HEK293 (cell line): ENCODE data around the gene RACGAP1.
A peak's percentile ranks its signal among the peaks of the same experiment; 100 is the strongest.

Experiments used
- ELK4 ChIP-seq: IDR thresholded peaks from 2 replicates; pipeline ENCODE4 v1.6.1; 2011; ENCODE audit warnings: mild to moderate bottlenecking, low read depth, low read length, borderline replicate concordance
- KLF16 ChIP-seq: fragments of 450-650 bp; formaldehyde crosslinking; IDR thresholded peaks from 2 replicates; pipeline ENCODE4 v1.5.1; 2017; ENCODE audit warnings: missing biosample characterization, missing genetic modification characterization
- MZF1 ChIP-seq: fragments of 450-650 bp; formaldehyde crosslinking; IDR thresholded peaks from 2 replicates; pipeline ENCODE4 v1.5.1; 2017; ENCODE audit warnings: missing biosample characterization, missing genetic modification characterization, borderline replicate concordance
- PRDM1 ChIP-seq: fragments of 450-650 bp; formaldehyde crosslinking; IDR thresholded peaks from 2 replicates; pipeline ENCODE4; 2016; ENCODE audit warnings: missing biosample characterization, missing genetic modification characterization
- SETDB1 ChIP-seq: IDR thresholded peaks from one replicate; pipeline ENCODE4 v1.6.1; 2017; ENCODE audit warnings: mild to moderate bottlenecking, low read length, moderate library complexity, mixed read lengths; ENCODE audit not compliant: insufficient read length
- SP2 ChIP-seq: fragments of 450-650 bp; formaldehyde crosslinking; IDR thresholded peaks from 2 replicates; pipeline ENCODE4 v1.5.1; 2016; ENCODE audit warnings: missing biosample characterization, missing genetic modification characterization
- SP3 ChIP-seq: fragments of 450-650 bp; formaldehyde crosslinking; IDR thresholded peaks from 2 replicates; pipeline ENCODE4 v1.5.1; 2016; ENCODE audit warnings: missing biosample characterization, missing genetic modification characterization
- SP7 ChIP-seq: fragments of 450-650 bp; formaldehyde crosslinking; IDR thresholded peaks from 2 replicates; pipeline ENCODE4 v1.5.1; 2016; ENCODE audit warnings: missing biosample characterization, missing genetic modification characterization
- WT1 ChIP-seq: fragments of 450-650 bp; formaldehyde crosslinking; IDR thresholded peaks from 2 replicates; pipeline ENCODE4 v1.5.1; 2016; ENCODE audit warnings: missing biosample characterization, missing genetic modification characterization
- YY2 ChIP-seq: fragments of 450-650 bp; formaldehyde crosslinking; IDR thresholded peaks from 2 replicates; pipeline ENCODE4 v1.5.1; 2016; ENCODE audit warnings: missing biosample characterization, missing genetic modification characterization
- ZBTB17 ChIP-seq: fragments of 450-650 bp; formaldehyde crosslinking; IDR thresholded peaks from 2 replicates; pipeline ENCODE4 v1.5.1; 2016; ENCODE audit warnings: missing biosample characterization, missing genetic modification characterization
- ZBTB20 ChIP-seq: fragments of 450-650 bp; formaldehyde crosslinking; IDR thresholded peaks from 2 replicates; pipeline ENCODE4 v1.5.1; 2016; ENCODE audit warnings: missing biosample characterization, missing genetic modification characterization
- ZBTB21 ChIP-seq: fragments of 450-650 bp; formaldehyde crosslinking; IDR thresholded peaks from 2 replicates; pipeline ENCODE4 v1.5.1; 2017; ENCODE audit warnings: missing biosample characterization, missing genetic modification characterization
- ZEB2 ChIP-seq: fragments of 450-650 bp; formaldehyde crosslinking; IDR thresholded peaks from 2 replicates; pipeline ENCODE4 v1.5.1; 2016; ENCODE audit warnings: missing biosample characterization, missing genetic modification characterization
- ZFHX2 ChIP-seq: fragments of 450-650 bp; formaldehyde crosslinking; conservative IDR thresholded peaks from 2 replicates; pipeline ENCODE4 v1.5.1; 2016; ENCODE audit warnings: missing biosample characterization, missing genetic modification characterization
- ZNF2 ChIP-seq: fragments of 450-650 bp; formaldehyde crosslinking; IDR thresholded peaks from 2 replicates; pipeline ENCODE4 v1.5.1; 2016; ENCODE audit warnings: missing biosample characterization, missing genetic modification characterization
- ZNF311 ChIP-seq: fragments of 450-650 bp; formaldehyde crosslinking; IDR thresholded peaks from 2 replicates; pipeline ENCODE4 v1.5.1; 2017; ENCODE audit warnings: missing biosample characterization, missing genetic modification characterization, borderline replicate concordance
- ZNF335 ChIP-seq: fragments of 450-650 bp; formaldehyde crosslinking; conservative IDR thresholded peaks from 2 replicates; pipeline ENCODE4 v1.5.1; 2016; ENCODE audit warnings: missing biosample characterization, missing genetic modification characterization
- ZNF354C ChIP-seq: fragments of 450-650 bp; formaldehyde crosslinking; IDR thresholded peaks from 2 replicates; pipeline ENCODE4 v1.5.1; 2016; ENCODE audit warnings: missing biosample characterization, missing genetic modification characterization, low read depth, borderline replicate concordance
- ZNF391 ChIP-seq: fragments of 450-650 bp; formaldehyde crosslinking; IDR thresholded peaks from 2 replicates; pipeline ENCODE4 v1.5.1; 2016; ENCODE audit warnings: low read depth, missing biosample characterization, missing genetic modification characterization, borderline replicate concordance
- ZNF501 ChIP-seq: fragments of 450-650 bp; formaldehyde crosslinking; IDR thresholded peaks from 2 replicates; pipeline ENCODE4 v1.5.1; 2016; ENCODE audit warnings: missing biosample characterization, missing genetic modification characterization
- ZNF558 ChIP-seq: fragments of 450-650 bp; formaldehyde crosslinking; IDR thresholded peaks from 2 replicates; pipeline ENCODE4 v1.5.1; 2016; ENCODE audit warnings: missing biosample characterization, missing genetic modification characterization
- ZNF600 ChIP-seq: fragments of 450-650 bp; formaldehyde crosslinking; IDR thresholded peaks from 2 replicates; pipeline ENCODE4 v1.5.1; 2016; ENCODE audit warnings: missing biosample characterization, missing genetic modification characterization
- ZNF664 ChIP-seq: fragments of 450-650 bp; formaldehyde crosslinking; IDR thresholded peaks from 2 replicates; pipeline ENCODE4 v1.5.1; 2016; ENCODE audit warnings: missing biosample characterization, missing genetic modification characterization
- ZNF692 ChIP-seq: fragments of 450-650 bp; formaldehyde crosslinking; IDR thresholded peaks from 2 replicates; pipeline ENCODE4 v1.5.1; 2016; ENCODE audit warnings: missing biosample characterization, missing genetic modification characterization
- ZNF76 ChIP-seq: fragments of 450-650 bp; formaldehyde crosslinking; IDR thresholded peaks from 2 replicates; pipeline ENCODE4; 2016; ENCODE audit warnings: low read depth, missing biosample characterization, missing genetic modification characterization, borderline replicate concordance
- ZSCAN4 ChIP-seq: fragments of 450-650 bp; formaldehyde crosslinking; IDR thresholded peaks from 2 replicates; pipeline ENCODE4 v1.5.1; 2017; ENCODE audit warnings: missing biosample characterization, missing genetic modification characterization
- TF ChIP-seq, protein P1 (sequence below): fragments of 450-650 bp; formaldehyde crosslinking; IDR thresholded peaks from 2 replicates; pipeline ENCODE4 v1.5.1; 2016; ENCODE audit warnings: missing biosample characterization, missing genetic modification characterization
- TF ChIP-seq, protein P2 (sequence below): fragments of 450-650 bp; formaldehyde crosslinking; IDR thresholded peaks from 2 replicates; pipeline ENCODE4 v1.5.1; 2016; ENCODE audit warnings: missing biosample characterization, missing genetic modification characterization
- TF ChIP-seq, protein P3 (sequence below): fragments of 450-650 bp; formaldehyde crosslinking; IDR thresholded peaks from 2 replicates; pipeline ENCODE4 v1.5.1; 2016; ENCODE audit warnings: missing biosample characterization, missing genetic modification characterization

Gene RACGAP1

GRCh38 chr12:49945394-49946080 is 79.8 kb downstream of the RACGAP1 start (continued):
- TF ChIP-seq, protein P1, sequence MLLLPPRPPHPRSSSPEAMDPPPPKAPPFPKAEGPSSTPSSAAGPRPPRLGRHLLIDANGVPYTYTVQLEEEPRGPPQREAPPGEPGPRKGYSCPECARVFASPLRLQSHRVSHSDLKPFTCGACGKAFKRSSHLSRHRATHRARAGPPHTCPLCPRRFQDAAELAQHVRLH (tag by site-specific recombination): peak; percentile 48; the same call in 1 of the 2 replicates
- TF ChIP-seq ZNF311 (tag by site-specific recombination): no peak
- TF ChIP-seq ZNF501: peak; percentile 82; the same call in 1 of the 2 replicates
- TF ChIP-seq ZNF600 (tag by site-specific recombination): peak; percentile 85
- TF ChIP-seq ZFHX2 (tag by site-specific recombination): no peak
- TF ChIP-seq ZNF354C (tag by site-specific recombination): no peak
- peak; percentile 64 for TF ChIP-seq ZNF692 (tag by site-specific recombination)
- TF ChIP-seq ZNF335 (tag by site-specific recombination): peak; percentile 67
- TF ChIP-seq SP3 (tag by site-specific recombination): peak; percentile 32; the same call in 1 of the 2 replicates
- no peak for TF ChIP-seq SETDB1
- no peak for TF ChIP-seq MZF1 (tag by site-specific recombination)
- TF ChIP-seq, protein P2, sequence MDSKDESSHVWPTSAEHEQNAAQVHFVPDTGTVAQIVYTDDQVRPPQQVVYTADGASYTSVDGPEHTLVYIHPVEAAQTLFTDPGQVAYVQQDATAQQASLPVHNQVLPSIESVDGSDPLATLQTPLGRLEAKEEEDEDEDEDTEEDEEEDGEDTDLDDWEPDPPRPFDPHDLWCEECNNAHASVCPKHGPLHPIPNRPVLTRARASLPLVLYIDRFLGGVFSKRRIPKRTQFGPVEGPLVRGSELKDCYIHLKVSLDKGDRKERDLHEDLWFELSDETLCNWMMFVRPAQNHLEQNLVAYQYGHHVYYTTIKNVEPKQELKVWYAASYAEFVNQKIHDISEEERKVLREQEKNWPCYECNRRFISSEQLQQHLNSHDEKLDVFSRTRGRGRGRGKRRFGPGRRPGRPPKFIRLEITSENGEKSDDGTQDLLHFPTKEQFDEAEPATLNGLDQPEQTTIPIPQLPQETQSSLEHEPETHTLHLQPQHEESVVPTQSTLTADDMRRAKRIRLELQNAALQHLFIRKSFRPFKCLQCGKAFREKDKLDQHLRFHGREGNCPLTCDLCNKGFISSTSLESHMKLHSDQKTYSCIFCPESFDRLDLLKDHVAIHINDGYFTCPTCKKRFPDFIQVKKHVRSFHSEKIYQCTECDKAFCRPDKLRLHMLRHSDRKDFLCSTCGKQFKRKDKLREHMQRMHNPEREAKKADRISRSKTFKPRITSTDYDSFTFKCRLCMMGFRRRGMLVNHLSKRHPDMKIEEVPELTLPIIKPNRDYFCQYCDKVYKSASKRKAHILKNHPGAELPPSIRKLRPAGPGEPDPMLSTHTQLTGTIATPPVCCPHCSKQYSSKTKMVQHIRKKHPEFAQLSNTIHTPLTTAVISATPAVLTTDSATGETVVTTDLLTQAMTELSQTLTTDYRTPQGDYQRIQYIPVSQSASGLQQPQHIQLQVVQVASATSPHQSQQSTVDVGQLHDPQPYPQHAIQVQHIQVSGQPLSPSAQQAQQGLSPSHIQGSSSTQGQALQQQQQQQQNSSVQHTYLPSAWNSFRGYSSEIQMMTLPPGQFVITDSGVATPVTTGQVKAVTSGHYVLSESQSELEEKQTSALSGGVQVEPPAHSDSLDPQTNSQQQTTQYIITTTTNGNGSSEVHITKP (tag by site-specific recombination): peak; percentile 44; the same call in 1 of the 2 replicates
- TF ChIP-seq ZBTB21 (tag by site-specific recombination): peak; percentile 45
- TF ChIP-seq ZEB2 (tag by site-specific recombination): peak; percentile 79
- no peak for TF ChIP-seq ZNF664
- no peak for TF ChIP-seq ZNF391 (tag by site-specific recombination)
- peak; percentile 85 for TF ChIP-seq ZNF2
- 0 out of 2 replicates have a peak, but pooled peaks have one; percentile 17 for TF ChIP-seq ZBTB20 (tag by site-specific recombination)
- TF ChIP-seq KLF16 (tag by site-specific recombination): 0 out of 2 replicates have a peak, but pooled peaks have one; percentile 54
- TF ChIP-seq ZSCAN4 (tag by site-specific recombination): no peak
- no peak for TF ChIP-seq ZNF558 (tag by site-specific recombination)
- peak; percentile 84 for TF ChIP-seq ZBTB17 (tag by site-specific recombination)
- TF ChIP-seq, protein P3, sequence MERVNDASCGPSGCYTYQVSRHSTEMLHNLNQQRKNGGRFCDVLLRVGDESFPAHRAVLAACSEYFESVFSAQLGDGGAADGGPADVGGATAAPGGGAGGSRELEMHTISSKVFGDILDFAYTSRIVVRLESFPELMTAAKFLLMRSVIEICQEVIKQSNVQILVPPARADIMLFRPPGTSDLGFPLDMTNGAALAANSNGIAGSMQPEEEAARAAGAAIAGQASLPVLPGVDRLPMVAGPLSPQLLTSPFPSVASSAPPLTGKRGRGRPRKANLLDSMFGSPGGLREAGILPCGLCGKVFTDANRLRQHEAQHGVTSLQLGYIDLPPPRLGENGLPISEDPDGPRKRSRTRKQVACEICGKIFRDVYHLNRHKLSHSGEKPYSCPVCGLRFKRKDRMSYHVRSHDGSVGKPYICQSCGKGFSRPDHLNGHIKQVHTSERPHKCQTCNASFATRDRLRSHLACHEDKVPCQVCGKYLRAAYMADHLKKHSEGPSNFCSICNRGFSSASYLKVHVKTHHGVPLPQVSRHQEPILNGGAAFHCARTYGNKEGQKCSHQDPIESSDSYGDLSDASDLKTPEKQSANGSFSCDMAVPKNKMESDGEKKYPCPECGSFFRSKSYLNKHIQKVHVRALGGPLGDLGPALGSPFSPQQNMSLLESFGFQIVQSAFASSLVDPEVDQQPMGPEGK (tag by site-specific recombination): peak; percentile 50; the same call in 1 of the 2 replicates
- peak; percentile 85 for TF ChIP-seq PRDM1 (tag by site-specific recombination)
- TF ChIP-seq SP2 (tag by site-specific recombination): 0 out of 2 replicates have a peak, but pooled peaks have one; percentile 17
- TF ChIP-seq SP7 (tag by site-specific recombination): peak; percentile 75
- peak; percentile 72 for TF ChIP-seq ZNF76
- peak; percentile 30; the same call in 1 of the 2 replicates for TF ChIP-seq WT1 (tag by site-specific recombination)
- 0 out of 2 replicates have a peak, but pooled peaks have one; percentile 27 for TF ChIP-seq YY2 (tag by site-specific recombination)
- TF ChIP-seq ELK4: no peak
